Astrocyte (in vitro differentiated cells and primary cell): Measurements from ENCODE around the gene TUBA4B. TPM values are rescaled to one million over a fixed set of nuclear protein-coding genes. Genes with fewer than 3 reads are reported as not detected.

Experiments
- DNase-seq: peaks from one replicate; pipeline ENCODE4 v3.0.0-alpha.2; 2010; ENCODE audit warnings: low read depth
- FAIRE-seq: peaks from 2 replicates; lab custom pipeline; 2011; peaks lifted over from hg19 to GRCh38; lab: Jason Lieb, UNC
- H2AFZ ChIP-seq: 2 replicates; pipeline ENCODE4 v1.6.0; 2012; ENCODE audit warnings: low read depth, low read length, inconsistent platforms
- H3K27ac ChIP-seq: 2 replicates; pipeline ENCODE4 v1.5.1; 2011; ENCODE audit warnings: low read depth, low read length, inconsistent platforms
- H3K27me3 ChIP-seq: 2 replicates; pipeline ENCODE4 v1.6.0; 2011; ENCODE audit warnings: low read length, inconsistent platforms; ENCODE audit not compliant: insufficient read depth
- H3K36me3 ChIP-seq: 2 replicates; pipeline ENCODE4 v1.5.1; 2011; ENCODE audit warnings: low read length, inconsistent platforms; ENCODE audit not compliant: insufficient read depth
- H3K4me1 ChIP-seq: 2 replicates; pipeline ENCODE4 v1.5.1; 2011; ENCODE audit warnings: low read length, inconsistent platforms; ENCODE audit not compliant: insufficient read depth
- H3K4me2 ChIP-seq: 2 replicates; pipeline ENCODE4 v1.6.0; 2012; ENCODE audit warnings: low read length, inconsistent platforms
- H3K4me3 ChIP-seq: 2 replicates; pipeline ENCODE4 v1.5.1; 2011; ENCODE audit warnings: low read depth, mild to moderate bottlenecking, low read length, inconsistent platforms; ENCODE audit not compliant: insufficient read depth
- H3K79me2 ChIP-seq: 2 replicates; pipeline ENCODE4 v1.6.0; 2012; ENCODE audit warnings: mild to moderate bottlenecking, low read length, inconsistent platforms; ENCODE audit not compliant: insufficient read depth
- H3K9ac ChIP-seq: 2 replicates; pipeline ENCODE4 v1.6.0; 2012; ENCODE audit warnings: mild to moderate bottlenecking, low read length, inconsistent platforms
- H3K9me3 ChIP-seq: 2 replicates; pipeline ENCODE4 v1.5.1; 2012; ENCODE audit warnings: low read depth, mild to moderate bottlenecking, low read length, inconsistent platforms; ENCODE audit not compliant: insufficient read depth
- H4K20me1 ChIP-seq: 2 replicates; pipeline ENCODE4 v1.6.0; 2012; ENCODE audit warnings: low read length, inconsistent platforms; ENCODE audit not compliant: insufficient read depth
- H3K27ac Mint-ChIP-seq: one replicate; pipeline ENCODE4 v1.8.0; 2021; ENCODE audit warnings: mild to moderate bottlenecking, mixed read lengths; ENCODE audit not compliant: unreplicated experiment
- H3K27me3 Mint-ChIP-seq: one replicate; pipeline ENCODE4 v1.8.0; 2021; ENCODE audit warnings: low read depth, mixed read lengths; ENCODE audit not compliant: unreplicated experiment
- H3K36me3 Mint-ChIP-seq: one replicate; pipeline ENCODE4 v1.8.0; 2021; ENCODE audit warnings: low read depth, mixed read lengths; ENCODE audit not compliant: unreplicated experiment
- H3K4me1 Mint-ChIP-seq: one replicate; pipeline ENCODE4 v1.8.0; 2021; ENCODE audit warnings: low read depth, mixed read lengths; ENCODE audit not compliant: unreplicated experiment
- H3K4me3 Mint-ChIP-seq: one replicate; pipeline ENCODE4 v1.8.0; 2021; ENCODE audit warnings: mild to moderate bottlenecking, moderate library complexity, mixed read lengths; ENCODE audit not compliant: unreplicated experiment
- H3K9me3 Mint-ChIP-seq: one replicate; pipeline ENCODE4 v1.8.0; 2021; ENCODE audit warnings: mild to moderate bottlenecking, mixed read lengths; ENCODE audit not compliant: unreplicated experiment
- CTCF ChIP-seq: IDR thresholded peaks from 2 replicates; pipeline ENCODE4 v1.5.1; 2011; ENCODE audit warnings: low read depth, mild to moderate bottlenecking, inconsistent platforms, low read length, moderate library complexity; ENCODE audit not compliant: insufficient read depth
- EZH2 ChIP-seq: IDR thresholded peaks from 2 replicates; pipeline ENCODE4 v1.6.1; 2012; ENCODE audit warnings: mild to moderate bottlenecking, low read length, inconsistent platforms; ENCODE audit not compliant: insufficient read depth
- total RNA-seq: library from RNA; stranded (reverse); gene quantifications from 2 replicates; pipeline ENCODE4 v1.2.1, GENCODE V29; 2021

Gene TUBA4B
- total RNA-seq, 1 donor from 2014 or later = not detected

GRCh38 chr2:219216535-219216915 lies 36.5 kb upstream of the TUBA4B start:
- no peak for TF ChIP-seq CTCF
- no peak for TF ChIP-seq EZH2
- no peak overlapping the region for H3K4me2 ChIP-seq
- H3K9ac ChIP-seq = no peak overlapping the region
- H3K9me3 ChIP-seq = no peaks in the 10 kb centered on the region
- H2AFZ ChIP-seq = no peak overlapping the region
- no peak overlapping the region for H3K27ac ChIP-seq
- peaks cover 23% of the 10 kb centered on the region for H3K4me1 ChIP-seq
- Mint-ChIP-seq H3K9me3 (no peaks in the 10 kb centered on the region), H3K4me3 (peak overlapping the region; percentile 54), H3K36me3 (peaks cover 30% of the 10 kb centered on the region), H3K27ac (peak overlapping the region; percentile 62), H3K4me1 (peaks cover 6% of the 10 kb centered on the region), H3K27me3 (no peaks in the 10 kb centered on the region)
- H3K36me3 ChIP-seq = peaks cover 9% of the 10 kb centered on the region
- no peaks in the 10 kb centered on the region for H3K27me3 ChIP-seq
- peaks cover 10% of the 10 kb centered on the region for H4K20me1 ChIP-seq
- H3K79me2 ChIP-seq = peaks cover 8% of the 10 kb centered on the region
- FAIRE-seq (no peak), DNase-seq (no peak)
- no peak overlapping the region for H3K4me3 ChIP-seq

GRCh38 chr2:219218217-219218731 lies 34.8 kb upstream of the TUBA4B start:
- peaks cover 23% of the 10 kb centered on the region for H3K4me1 ChIP-seq
- peaks cover 8% of the 10 kb centered on the region for H3K79me2 ChIP-seq
- Mint-ChIP-seq H3K27me3 (no peaks in the 10 kb centered on the region), H3K4me3 (peak overlapping the region; percentile 86), H3K4me1 (peaks cover 6% of the 10 kb centered on the region), H3K27ac (peak overlapping the region; percentile 87), H3K36me3 (peaks cover 26% of the 10 kb centered on the region), H3K9me3 (no peaks in the 10 kb centered on the region)
- H3K27ac ChIP-seq = peak overlapping the region; percentile 79
- no peaks in the 10 kb centered on the region for H3K27me3 ChIP-seq
- DNase-seq = peak; percentile 66
- peak overlapping the region; percentile 73 for H3K9ac ChIP-seq
- no peak for FAIRE-seq
- peak overlapping the region; percentile 87 for H3K4me2 ChIP-seq
- H4K20me1 ChIP-seq = peaks cover 14% of the 10 kb centered on the region
- peak overlapping the region; percentile 71 for H2AFZ ChIP-seq
- TF ChIP-seq EZH2 (no peak), CTCF (no peak)
- H3K36me3 ChIP-seq = peaks cover 11% of the 10 kb centered on the region
- no peaks in the 10 kb centered on the region for H3K9me3 ChIP-seq
- peak overlapping the region; percentile 60 for H3K4me3 ChIP-seq
